ENCODE data around the gene C20orf204. TPM values are rescaled to one million over a fixed set of nuclear protein-coding genes. Genes with fewer than 3 reads are reported as not detected.

C20orf204 gene
- total and polyA plus RNA-seq, 7 donors: under 0.01 to 1.7 (median 0.41) TPM; not detected in 2

GRCh38 chr20:64041040-64041780 lies 5.2 kb downstream of the C20orf204 start:
- peaks cover 44 to 98% (median 91%) of the 10 kb centered on the region in 3 donors for H3K27me3 ChIP-seq
- DNase-seq: no peak

DNA sequence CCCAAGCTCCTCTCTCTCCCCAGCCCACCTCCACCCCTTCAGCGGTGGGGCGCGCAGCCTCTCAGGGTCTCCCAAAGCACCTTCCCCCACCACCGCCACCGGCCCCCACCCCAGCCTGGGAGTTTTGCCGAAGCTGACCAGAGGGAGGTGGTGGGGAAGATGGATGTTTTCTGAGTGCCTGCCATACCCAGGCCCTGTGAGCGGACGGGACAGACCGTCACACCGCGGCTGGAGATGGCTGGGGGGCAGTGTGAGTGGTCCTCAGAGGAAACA lies 5.7 kb downstream of the C20orf204 start:
- Histone ChIP-seq H3K36me3 (no peaks in the 10 kb centered on the region), H3K4me1 (peaks cover 0 to 40% (median 33%) of the 10 kb centered on the region in 4 donors), H3K4me3 (peak overlapping the region in 2 of 4 donors; percentile 39 to 45), H3K27me3 (peaks cover 44 to 99% (median 90%) of the 10 kb centered on the region in 3 donors), H3K27ac (peak overlapping the region in 3 of 4 donors; percentile 48 to 69 (median 51)), H3K9me3 (no peaks in the 10 kb centered on the region)
- no peak for DNase-seq
- intact Hi-C loops (cut with DNase I): no loop called here
- WGBS, 2 donors: 15 to 45% methylated on average over 11 of the region's 11 CpGs
- TF ChIP-seq POLR2AphosphoS5 (IDR thresholded peaks at IDR 0.05) (no peak), POLR2A (IDR thresholded peaks at IDR 0.05) (no peak), EP300 (IDR thresholded peaks at IDR 0.05) (no peak)
- TF ChIP-seq, protein P1, sequence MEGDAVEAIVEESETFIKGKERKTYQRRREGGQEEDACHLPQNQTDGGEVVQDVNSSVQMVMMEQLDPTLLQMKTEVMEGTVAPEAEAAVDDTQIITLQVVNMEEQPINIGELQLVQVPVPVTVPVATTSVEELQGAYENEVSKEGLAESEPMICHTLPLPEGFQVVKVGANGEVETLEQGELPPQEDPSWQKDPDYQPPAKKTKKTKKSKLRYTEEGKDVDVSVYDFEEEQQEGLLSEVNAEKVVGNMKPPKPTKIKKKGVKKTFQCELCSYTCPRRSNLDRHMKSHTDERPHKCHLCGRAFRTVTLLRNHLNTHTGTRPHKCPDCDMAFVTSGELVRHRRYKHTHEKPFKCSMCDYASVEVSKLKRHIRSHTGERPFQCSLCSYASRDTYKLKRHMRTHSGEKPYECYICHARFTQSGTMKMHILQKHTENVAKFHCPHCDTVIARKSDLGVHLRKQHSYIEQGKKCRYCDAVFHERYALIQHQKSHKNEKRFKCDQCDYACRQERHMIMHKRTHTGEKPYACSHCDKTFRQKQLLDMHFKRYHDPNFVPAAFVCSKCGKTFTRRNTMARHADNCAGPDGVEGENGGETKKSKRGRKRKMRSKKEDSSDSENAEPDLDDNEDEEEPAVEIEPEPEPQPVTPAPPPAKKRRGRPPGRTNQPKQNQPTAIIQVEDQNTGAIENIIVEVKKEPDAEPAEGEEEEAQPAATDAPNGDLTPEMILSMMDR (IDR thresholded peaks at IDR 0.05): no peak

More at GRCh38 chr20:64041040-64041780, 5.2 kb downstream of the C20orf204 start:
- intact Hi-C loops (cut with DNase I): no loop called here
- TF ChIP-seq, protein P1 (IDR thresholded peaks at IDR 0.05): no peak
- TF ChIP-seq EP300 (IDR thresholded peaks at IDR 0.05): no peak
- no peak for TF ChIP-seq POLR2A (IDR thresholded peaks at IDR 0.05)
- no peak for TF ChIP-seq POLR2AphosphoS5 (IDR thresholded peaks at IDR 0.05)
- Histone ChIP-seq H3K4me1 (peaks cover 0 to 40% (median 33%) of the 10 kb centered on the region in 4 donors), H3K9me3 (no peaks in the 10 kb centered on the region), H3K36me3 (no peaks in the 10 kb centered on the region), H3K4me3 (peak overlapping the region in 1 of 4 donors; percentile 45), H3K27ac (peak overlapping the region in 3 of 4 donors; percentile 48 to 69 (median 51))
- 53 to 59% methylated on average over 15 of the region's 15 CpGs for WGBS, 2 donors

- intact Hi-C loops (cut with DNase I): no loop called here
- H3K27ac ChIP-seq: peak overlapping the region; percentile 10 to 69 (median 50)
- WGBS, 2 donors: 1 to 4% methylated on average over 55 of the region's 55 CpGs
- H3K4me1 ChIP-seq: peaks cover 0 to 40% (median 33%) of the 10 kb centered on the region in 4 donors
- no peak for DNase-seq
- H3K36me3 ChIP-seq: no peaks in the 10 kb centered on the region
- H3K4me3 ChIP-seq: peak overlapping the region in 3 of 4 donors; percentile 16 to 45 (median 39)
- H3K9me3 ChIP-seq: no peaks in the 10 kb centered on the region
- H3K27me3 ChIP-seq: peaks cover 46 to 99% (median 90%) of the 10 kb centered on the region in 3 donors
- TF ChIP-seq EP300 (IDR thresholded peaks at IDR 0.05): no peak
- TF ChIP-seq POLR2AphosphoS5 (IDR thresholded peaks at IDR 0.05): peak in 1 of 4 donors; percentile 7
- TF ChIP-seq POLR2A (IDR thresholded peaks at IDR 0.05): no peak
- TF ChIP-seq, protein P1 (IDR thresholded peaks at IDR 0.05): no peak
Observed at GRCh38 chr20:64042054-64042781, 6.2 kb downstream of the C20orf204 start.

DNA sequence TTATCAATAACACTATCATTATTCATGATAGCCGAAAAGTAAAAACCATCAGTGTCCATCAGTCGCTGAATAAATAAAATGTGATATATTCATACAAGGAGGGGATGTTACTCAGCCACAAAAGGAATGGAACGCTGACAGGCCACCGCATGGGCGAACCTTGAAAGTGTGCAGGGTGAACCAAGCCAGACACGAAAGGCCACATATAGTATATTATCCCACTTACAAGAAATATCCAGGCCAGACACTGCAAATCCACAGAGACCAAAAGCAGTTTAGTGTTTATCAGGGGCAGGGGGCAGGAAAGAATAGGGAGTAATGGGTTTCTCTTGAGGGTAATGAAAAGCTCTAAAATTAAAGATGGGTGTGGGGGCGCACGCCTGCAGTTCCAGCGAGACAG lies 7.8 kb downstream of the C20orf204 start:
- Histone ChIP-seq H3K27ac (no peak overlapping the region), H3K36me3 (no peaks in the 10 kb centered on the region), H3K4me1 (peaks cover 0 to 34% (median 27%) of the 10 kb centered on the region in 4 donors), H3K27me3 (peaks cover 49 to 99% (median 89%) of the 10 kb centered on the region in 3 donors), H3K4me3 (no peak overlapping the region), H3K9me3 (no peaks in the 10 kb centered on the region)
- intact Hi-C loops (cut with DNase I): no loop called here
- TF ChIP-seq POLR2AphosphoS5 (IDR thresholded peaks at IDR 0.05) (no peak), EP300 (IDR thresholded peaks at IDR 0.05) (no peak), POLR2A (IDR thresholded peaks at IDR 0.05) (no peak)
- TF ChIP-seq, protein P1 (IDR thresholded peaks at IDR 0.05): no peak
- WGBS, 2 donors: 74 to 84% methylated on average over 9 of the region's 9 CpGs
- DNase-seq: no peak

All from sigmoid colon (tissue), 7 donors.